EL (cell line): ENCODE results near the gene CLCN1.

Experiments used
- DNase-seq: peaks from one replicate; pipeline ENCODE4 v3.0.0-alpha.2; 2016

CLCN1 gene

DNA sequence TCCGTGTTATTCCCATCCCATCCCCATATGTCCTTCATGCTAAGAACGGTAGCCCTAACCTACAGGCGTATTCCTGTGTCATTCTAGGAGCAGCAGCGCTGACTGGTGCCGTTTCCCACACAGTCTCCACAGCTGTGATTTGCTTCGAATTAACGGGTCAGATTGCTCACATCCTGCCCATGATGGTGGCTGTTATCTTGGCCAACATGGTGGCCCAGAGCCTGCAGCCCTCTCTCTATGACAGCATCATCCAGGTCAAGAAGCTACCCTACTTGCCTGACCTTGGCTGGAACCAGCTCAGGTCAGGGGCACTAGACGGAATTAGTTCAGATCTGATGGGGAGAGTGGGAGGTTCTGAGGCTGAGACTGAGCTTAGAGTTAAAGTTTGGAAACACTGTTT lies 25.9 kb downstream of the CLCN1 start:
- no peak for DNase-seq

GRCh38 chr7:143343596-143343995 lies 27.7 kb downstream of the CLCN1 start:
- no peak for DNase-seq

- no peak for DNase-seq
Observed at GRCh38 chr7:143345428-143345900, 29.6 kb downstream of the CLCN1 start.

DNA sequence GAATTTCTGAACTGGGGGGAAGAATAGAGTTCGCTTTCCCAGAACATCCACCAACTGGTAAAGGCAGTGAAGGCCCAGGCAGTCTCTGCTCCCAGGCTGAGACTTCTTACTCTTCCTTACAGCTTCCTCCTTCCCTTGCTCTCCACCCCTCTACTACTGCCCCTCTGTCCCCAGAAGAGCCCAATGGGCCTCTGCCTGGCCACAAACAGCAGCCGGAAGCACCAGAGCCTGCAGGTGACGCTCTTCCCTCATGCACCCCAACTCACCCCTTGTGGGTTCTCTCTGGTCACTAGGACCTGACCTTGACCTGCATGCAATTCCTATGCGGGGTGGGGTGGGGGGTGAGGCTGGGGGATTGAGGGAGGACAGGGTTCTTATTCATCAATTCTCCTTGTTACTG lies 30.1 kb downstream of the CLCN1 start:
- DNase-seq = no peak

DNA sequence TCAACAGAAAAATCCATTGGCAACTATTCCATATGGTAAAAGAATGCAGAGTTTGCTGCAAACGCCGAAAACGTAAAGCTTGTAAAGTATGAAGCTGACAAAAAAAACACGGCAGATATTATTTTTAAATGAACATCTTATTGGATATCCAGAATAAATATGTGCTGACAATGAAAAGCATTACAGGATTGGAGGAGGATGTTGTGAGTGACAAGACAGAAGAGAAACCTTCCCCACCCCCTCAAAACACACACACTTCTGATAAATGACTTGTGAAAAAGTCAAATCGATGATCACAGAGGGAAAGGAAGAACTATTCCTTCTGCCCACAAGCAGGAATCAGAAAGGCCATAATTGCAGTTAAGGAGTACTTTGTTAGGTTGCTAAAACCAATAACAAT lies 32.0 kb downstream of the CLCN1 start:
- DNase-seq = no peak

- DNase-seq = no peak
Observed at GRCh38 chr7:143351060-143351459, 35.1 kb downstream of the CLCN1 start.

DNA sequence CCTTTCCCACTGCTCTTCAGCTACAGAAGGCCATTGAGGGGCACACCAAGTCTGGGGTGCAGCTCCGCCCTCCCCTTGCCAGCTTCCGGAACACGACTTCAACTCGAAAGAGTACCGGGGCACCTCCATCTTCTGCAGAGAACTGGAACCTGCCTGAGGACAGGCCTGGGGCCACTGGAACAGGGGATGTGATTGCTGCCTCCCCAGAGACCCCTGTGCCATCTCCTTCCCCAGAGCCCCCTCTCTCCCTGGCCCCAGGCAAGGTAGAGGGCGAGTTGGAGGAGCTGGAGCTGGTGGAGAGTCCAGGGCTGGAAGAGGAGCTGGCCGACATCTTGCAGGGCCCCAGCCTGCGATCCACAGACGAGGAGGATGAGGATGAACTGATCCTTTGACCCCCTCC lies 35.7 kb downstream of the CLCN1 start:
- DNase-seq = no peak

DNA sequence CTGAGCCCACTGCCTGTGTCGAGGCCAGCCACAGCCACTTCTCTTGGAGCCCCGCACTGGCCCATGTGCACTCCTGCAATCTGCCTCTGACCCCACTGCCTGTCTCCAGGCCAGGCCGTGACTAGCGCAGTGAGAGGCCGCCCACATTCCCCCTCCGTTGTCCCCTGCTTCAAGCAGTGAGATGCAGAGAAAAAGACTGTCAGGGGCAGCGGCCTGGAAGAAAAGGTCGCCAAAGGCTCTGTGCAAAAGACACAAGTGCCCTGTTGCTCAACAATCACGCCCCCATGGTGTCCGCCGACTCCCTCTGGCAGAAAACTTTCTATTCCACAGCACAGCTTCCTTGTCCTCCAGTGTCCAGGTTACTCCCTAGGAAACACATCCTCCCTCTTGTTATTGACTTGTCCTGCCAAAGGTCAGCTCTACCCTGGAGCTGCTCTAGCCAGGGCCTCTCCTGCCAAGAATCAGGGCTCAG lies 36.7 kb downstream of the CLCN1 start:
- no peak for DNase-seq

- no peak for DNase-seq
Observed at GRCh38 chr7:143354376-143354775, 38.5 kb downstream of the CLCN1 start.

DNA sequence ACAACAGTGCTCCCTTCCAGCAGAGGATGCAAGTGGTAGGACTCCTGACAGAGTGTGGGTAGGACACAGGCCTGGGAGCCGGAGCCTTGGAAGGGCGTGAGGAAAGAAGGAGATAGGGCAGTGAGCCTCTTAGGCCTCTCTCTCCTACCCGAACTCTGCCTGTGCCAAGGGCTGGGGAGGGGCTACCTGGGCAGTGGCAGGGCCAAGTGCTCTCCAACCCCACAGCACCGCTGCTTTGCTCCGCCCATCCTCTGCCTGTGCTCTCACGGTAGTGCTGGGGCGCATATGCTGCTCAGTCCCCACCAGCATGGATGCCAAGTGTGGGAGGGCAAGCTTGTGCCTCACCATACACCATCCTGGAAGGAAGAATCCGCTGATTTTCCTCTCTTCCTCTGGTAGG lies 39.1 kb downstream of the CLCN1 start:
- DNase-seq = no peak

DNA sequence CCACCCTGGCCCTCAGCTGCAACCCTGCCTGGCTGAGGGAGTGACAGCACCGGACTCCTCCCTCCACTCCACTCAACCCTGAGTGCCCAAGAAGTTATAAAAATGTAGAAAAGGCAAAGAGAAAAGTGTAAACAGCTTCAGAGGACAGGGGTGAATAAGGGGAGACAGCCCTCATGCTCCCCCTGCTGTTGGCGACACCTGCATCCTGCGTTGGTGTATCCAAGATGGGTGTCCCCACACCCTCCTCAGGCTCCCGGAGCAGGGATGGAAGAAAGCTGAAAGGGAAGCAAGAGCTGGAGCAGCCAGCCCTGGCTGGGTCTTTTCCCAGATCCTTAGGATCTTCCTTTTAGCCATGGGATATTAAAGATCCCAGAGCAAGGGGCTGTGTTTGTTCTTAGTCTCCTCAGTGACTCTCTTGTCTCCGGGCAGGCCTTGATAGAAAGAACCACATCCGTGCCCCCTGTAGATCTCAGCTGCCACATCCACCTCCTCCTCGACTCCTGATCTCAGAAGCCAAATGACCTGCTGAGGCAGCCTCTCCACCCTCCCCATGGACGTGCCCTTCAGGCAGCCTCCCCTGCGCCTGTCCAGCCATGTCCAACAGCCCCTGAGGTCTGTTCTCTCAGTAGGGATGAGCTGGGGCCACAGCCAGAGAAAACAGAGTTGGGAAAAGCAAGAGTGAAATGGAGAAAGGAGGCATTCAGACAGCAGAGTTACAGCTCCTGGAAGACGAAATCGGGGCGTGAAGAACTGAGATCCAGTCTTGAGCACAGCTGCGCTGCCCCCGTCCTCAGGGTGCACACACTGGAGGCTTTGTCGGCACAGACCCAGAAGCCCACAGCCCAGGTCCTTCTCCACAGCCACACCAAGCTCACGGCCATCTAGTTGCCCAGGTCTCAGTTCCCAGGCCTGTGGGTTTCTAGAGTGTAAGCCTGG lies 39.8 kb downstream of the CLCN1 start:
- DNase-seq = no peak

DNA sequence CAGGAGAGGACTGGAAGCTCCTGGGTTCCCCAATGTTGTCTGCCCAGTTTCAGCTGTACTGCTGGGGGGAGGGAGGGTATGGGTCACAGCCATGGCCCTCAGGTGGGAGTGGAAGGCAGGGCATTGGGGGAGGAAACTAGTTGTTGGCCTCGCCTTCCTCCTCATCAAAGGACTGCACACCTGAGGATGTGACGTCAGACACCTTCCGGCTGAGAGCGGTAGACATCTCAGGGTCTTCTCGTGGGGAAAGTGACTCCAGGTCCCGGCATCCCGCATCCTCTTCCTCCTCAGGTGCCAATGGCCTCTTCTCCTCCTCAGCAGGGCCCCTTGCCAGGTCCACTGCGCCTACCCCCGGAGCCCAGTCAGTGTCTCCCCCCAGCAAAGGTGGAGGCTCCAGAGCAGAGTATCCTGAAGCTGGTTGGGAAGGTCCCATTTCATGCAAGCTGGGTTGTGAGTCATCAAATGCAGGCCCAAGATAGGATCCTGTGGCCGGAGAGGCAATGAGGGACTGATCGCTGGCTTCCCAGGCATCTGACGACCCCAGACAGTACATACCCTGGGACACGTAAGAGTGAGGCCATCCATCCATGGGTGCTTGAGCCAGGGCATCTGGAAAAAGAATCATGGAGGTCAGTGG lies 40.6 kb downstream of the CLCN1 start:
- DNase-seq = no peak

GRCh38 chr7:143358626-143359025 lies 42.7 kb downstream of the CLCN1 start:
- DNase-seq = no peak

DNA sequence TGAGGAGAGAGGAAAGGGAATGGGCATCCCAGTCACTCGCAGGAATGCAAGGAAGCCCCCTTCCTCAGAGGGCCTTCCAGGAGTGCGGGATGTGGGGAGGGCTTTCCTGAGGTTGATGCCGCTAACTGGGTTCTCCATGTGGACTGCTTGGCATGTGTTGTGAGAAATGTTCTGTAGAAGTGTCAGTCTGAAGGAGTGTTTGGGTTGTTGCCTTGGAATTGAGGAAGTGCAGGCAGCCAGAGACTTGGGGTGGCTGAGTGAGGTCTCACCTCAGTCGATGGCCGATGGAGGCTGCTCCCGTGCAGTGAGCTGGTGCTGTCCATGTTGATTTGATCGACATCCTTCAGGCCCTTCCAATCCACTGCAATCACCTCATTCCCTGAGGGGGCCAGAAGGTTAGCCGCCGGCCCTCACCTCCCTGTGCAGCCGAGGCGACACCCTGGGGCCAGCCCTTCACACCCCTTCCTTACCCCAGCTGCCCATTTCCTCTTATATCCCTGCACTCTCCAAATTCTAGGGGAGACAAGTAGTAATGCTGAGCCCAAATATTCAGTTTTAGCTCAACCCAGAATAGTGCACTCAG lies 44.0 kb downstream of the CLCN1 start:
- no peak for DNase-seq

GRCh38 chr7:143360788-143361551 lies 45.1 kb downstream of the CLCN1 start:
- no peak for DNase-seq

GRCh38 chr7:143361552-143362130 lies 45.7 kb downstream of the CLCN1 start:
- no peak for DNase-seq

DNA sequence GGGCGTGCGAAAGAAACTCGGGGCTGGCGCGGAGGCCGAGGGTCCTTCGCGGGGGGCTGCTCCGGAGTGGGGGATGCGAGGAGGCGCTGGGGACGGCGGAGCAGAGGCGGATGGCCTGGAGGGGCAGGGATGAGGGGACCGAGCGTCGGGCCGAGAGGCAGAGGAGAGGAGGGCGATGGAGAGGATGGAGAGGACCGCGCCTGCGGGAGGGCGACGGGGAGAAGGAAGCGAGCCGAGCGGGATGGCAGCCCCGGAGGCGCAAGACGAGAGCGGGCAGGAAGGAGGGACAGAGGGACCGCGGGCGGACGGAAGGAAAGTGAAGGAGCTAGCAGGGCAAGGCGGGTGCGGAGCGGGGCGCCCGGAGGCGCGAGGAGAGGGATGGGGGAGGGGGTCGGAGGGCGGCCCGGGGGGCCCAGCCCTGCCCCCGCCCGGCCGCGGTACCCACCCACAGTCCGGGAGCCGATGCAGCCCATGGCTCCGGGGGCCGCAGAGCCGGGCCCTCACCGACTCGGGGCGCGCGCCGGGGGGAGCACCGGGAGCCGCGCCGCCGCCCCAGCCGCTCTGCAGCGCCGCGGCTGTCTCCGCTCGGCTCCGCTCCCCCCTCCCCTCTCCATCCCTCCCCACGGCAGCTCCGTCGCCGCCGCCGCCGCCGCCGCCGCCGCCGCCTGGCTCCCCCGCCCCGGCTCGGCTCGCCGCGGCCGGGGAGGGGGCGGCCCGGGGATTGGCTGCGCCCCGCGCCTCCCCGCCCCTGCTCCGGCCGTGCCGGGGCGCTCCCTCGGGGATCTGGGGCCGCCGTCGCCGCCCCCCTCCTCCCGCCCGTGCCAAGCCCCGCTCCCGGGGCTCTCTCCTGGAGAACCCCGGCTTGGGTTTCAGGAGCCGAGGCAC lies 46.5 kb downstream of the CLCN1 start, which contains the start of gene FAM131B:
Gene FAM131B (minus strand): TSS at position 583 of the 885 bp plus-strand sequence. CDS start 110 bp downstream, at position 473.
- DNase-seq = peak; percentile 28

- no peak for DNase-seq
Observed at GRCh38 chr7:143363016-143363937, 47.4 kb downstream of the CLCN1 start.

DNA sequence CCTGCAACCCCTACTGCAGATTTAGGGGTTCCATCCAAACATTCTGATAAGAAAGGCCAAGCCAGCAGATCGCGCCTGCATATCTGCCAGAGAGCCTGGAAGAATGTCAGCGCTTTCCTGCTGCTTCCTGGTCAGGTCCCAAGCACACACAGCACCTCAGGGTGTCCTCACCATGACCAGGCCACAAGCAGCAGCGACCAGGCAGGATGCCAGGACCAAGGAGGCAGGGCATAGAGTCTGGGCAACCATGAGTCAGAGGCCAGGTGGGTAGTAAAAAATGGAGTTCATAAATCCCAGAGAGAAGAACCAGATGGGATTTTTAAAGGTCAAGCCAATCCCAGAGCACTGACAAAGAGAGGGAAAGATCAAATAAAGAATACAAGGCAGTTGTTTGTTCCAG lies 52.1 kb downstream of the CLCN1 start:
- peak; percentile 55 for DNase-seq

DNA sequence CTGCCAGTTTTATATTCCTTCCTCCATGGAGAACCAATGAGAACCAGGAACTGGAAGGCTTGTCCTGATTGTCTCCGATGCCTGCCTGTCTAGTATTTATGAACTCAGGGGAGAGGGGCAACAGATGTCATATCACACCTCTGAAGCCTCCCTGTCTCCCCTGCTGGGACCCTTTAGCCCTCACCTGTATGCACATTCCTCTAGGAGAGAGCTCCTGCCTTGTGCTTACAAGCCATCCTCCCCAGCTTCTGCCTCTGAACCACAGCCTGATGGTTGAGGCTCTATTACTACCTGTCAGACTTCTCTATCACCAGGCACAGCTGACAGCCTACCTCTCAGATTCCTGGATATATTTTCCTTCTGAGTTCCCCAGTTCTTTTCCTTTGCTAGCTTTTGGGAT lies 52.5 kb downstream of the CLCN1 start:
- no peak for DNase-seq
